ENCODE results near the gene LPAR1.

LPAR1 gene

GRCh38 chr9:110968096-110968495, 70.2 kb downstream of the LPAR1 start:
- no peaks in the 10 kb centered on the region for H3K36me3 ChIP-seq (ENCODE audit: control insufficient read depth, insufficient read depth, low read length)
- no peak overlapping the region for H3K4me3 ChIP-seq (ENCODE audit: insufficient read depth, low read depth, low read length)
- WGBS, 2 experiments, result 86 to 94% methylated on average over 4 of the region's 4 CpGs
- H3K27me3 ChIP-seq (ENCODE audit: control insufficient read depth, insufficient read depth, low read length, poor library complexity, severe bottlenecking), result no peaks in the 10 kb centered on the region
- no peaks in the 10 kb centered on the region for H3K4me1 ChIP-seq (ENCODE audit: control insufficient read depth, insufficient read depth, low read length)
- no peaks in the 10 kb centered on the region for H3K9me3 ChIP-seq (ENCODE audit: control insufficient read depth, low read length)
- H3K27ac ChIP-seq (ENCODE audit: insufficient read depth, low read depth, low read length, poor library complexity, severe bottlenecking), result no peak overlapping the region

GRCh38 chr9:110967196-110967595, 71.1 kb downstream of the LPAR1 start:
- H3K4me1 ChIP-seq (ENCODE audit: control insufficient read depth, insufficient read depth, low read length), result no peaks in the 10 kb centered on the region
- H3K4me3 ChIP-seq (ENCODE audit: insufficient read depth, low read depth, low read length), result no peak overlapping the region
- WGBS, 2 experiments, result 81 to 89% methylated on average over 1 of the region's 2 CpGs
- H3K27ac ChIP-seq (ENCODE audit: insufficient read depth, low read depth, low read length, poor library complexity, severe bottlenecking), result no peak overlapping the region
- no peaks in the 10 kb centered on the region for H3K27me3 ChIP-seq (ENCODE audit: control insufficient read depth, insufficient read depth, low read length, poor library complexity, severe bottlenecking)
- no peaks in the 10 kb centered on the region for H3K9me3 ChIP-seq (ENCODE audit: control insufficient read depth, low read length)
- H3K36me3 ChIP-seq (ENCODE audit: control insufficient read depth, insufficient read depth, low read length), result no peaks in the 10 kb centered on the region

- H3K9me3 ChIP-seq (ENCODE audit: control insufficient read depth, low read length), result peaks cover 5% of the 10 kb centered on the region
- H3K27ac ChIP-seq (ENCODE audit: insufficient read depth, low read depth, low read length, poor library complexity, severe bottlenecking), result no peak overlapping the region
- H3K4me3 ChIP-seq (ENCODE audit: insufficient read depth, low read depth, low read length), result no peak overlapping the region
- no peaks in the 10 kb centered on the region for H3K27me3 ChIP-seq (ENCODE audit: control insufficient read depth, insufficient read depth, low read length, poor library complexity, severe bottlenecking)
- WGBS, 2 experiments, result 100% methylated on average over 2 of the region's 2 CpGs; no CpG with 5 or more reads in 1 of the 2 experiments
- no peaks in the 10 kb centered on the region for H3K36me3 ChIP-seq (ENCODE audit: control insufficient read depth, insufficient read depth, low read length)
- no peaks in the 10 kb centered on the region for H3K4me1 ChIP-seq (ENCODE audit: control insufficient read depth, insufficient read depth, low read length)
Measured at GRCh38 chr9:110960288-110960687, 78.0 kb downstream of the LPAR1 start.

GRCh38 chr9:110958847-110959246, 79.4 kb downstream of the LPAR1 start:
- Histone ChIP-seq H3K27me3 (ENCODE audit: control insufficient read depth, insufficient read depth, low read length, poor library complexity, severe bottlenecking) (no peaks in the 10 kb centered on the region), H3K9me3 (ENCODE audit: control insufficient read depth, low read length) (peaks cover 5% of the 10 kb centered on the region), H3K4me1 (ENCODE audit: control insufficient read depth, insufficient read depth, low read length) (no peaks in the 10 kb centered on the region), H3K36me3 (ENCODE audit: control insufficient read depth, insufficient read depth, low read length) (no peaks in the 10 kb centered on the region), H3K4me3 (ENCODE audit: insufficient read depth, low read depth, low read length) (no peak overlapping the region), H3K27ac (ENCODE audit: insufficient read depth, low read depth, low read length, poor library complexity, severe bottlenecking) (no peak overlapping the region)
- 80% methylated on average over 1 of the region's 1 CpG; no CpG with 5 or more reads in 1 of the 2 experiments for WGBS, 2 experiments

GRCh38 chr9:110954822-110955291, 83.4 kb downstream of the LPAR1 start:
- Histone ChIP-seq H3K4me1 (ENCODE audit: control insufficient read depth, insufficient read depth, low read length) (no peaks in the 10 kb centered on the region), H3K9me3 (ENCODE audit: control insufficient read depth, low read length) (peaks cover 5% of the 10 kb centered on the region), H3K4me3 (ENCODE audit: insufficient read depth, low read depth, low read length) (no peak overlapping the region), H3K27me3 (ENCODE audit: control insufficient read depth, insufficient read depth, low read length, poor library complexity, severe bottlenecking) (no peaks in the 10 kb centered on the region), H3K36me3 (ENCODE audit: control insufficient read depth, insufficient read depth, low read length) (no peaks in the 10 kb centered on the region), H3K27ac (ENCODE audit: insufficient read depth, low read depth, low read length, poor library complexity, severe bottlenecking) (no peak overlapping the region)
- 80 to 100% methylated on average over 1 of the region's 1 CpG for WGBS, 2 experiments

- Histone ChIP-seq H3K9me3 (ENCODE audit: control insufficient read depth, low read length) (peaks cover 2% of the 10 kb centered on the region), H3K36me3 (ENCODE audit: control insufficient read depth, insufficient read depth, low read length) (no peaks in the 10 kb centered on the region), H3K27ac (ENCODE audit: insufficient read depth, low read depth, low read length, poor library complexity, severe bottlenecking) (no peak overlapping the region), H3K4me3 (ENCODE audit: insufficient read depth, low read depth, low read length) (no peak overlapping the region), H3K4me1 (ENCODE audit: control insufficient read depth, insufficient read depth, low read length) (no peaks in the 10 kb centered on the region), H3K27me3 (ENCODE audit: control insufficient read depth, insufficient read depth, low read length, poor library complexity, severe bottlenecking) (no peaks in the 10 kb centered on the region)
- WGBS, 2 experiments, result 83 to 92% methylated on average over 4 of the region's 4 CpGs
Measured at GRCh38 chr9:110952540-110952859, 85.8 kb downstream of the LPAR1 start.

- H3K27me3 ChIP-seq (ENCODE audit: control insufficient read depth, insufficient read depth, low read length, poor library complexity, severe bottlenecking), result no peaks in the 10 kb centered on the region
- WGBS, 2 experiments, result 81 to 83% methylated on average over 4 of the region's 4 CpGs
- H3K36me3 ChIP-seq (ENCODE audit: control insufficient read depth, insufficient read depth, low read length), result no peaks in the 10 kb centered on the region
- H3K4me1 ChIP-seq (ENCODE audit: control insufficient read depth, insufficient read depth, low read length), result no peaks in the 10 kb centered on the region
- H3K9me3 ChIP-seq (ENCODE audit: control insufficient read depth, low read length), result no peaks in the 10 kb centered on the region
- no peak overlapping the region for H3K4me3 ChIP-seq (ENCODE audit: insufficient read depth, low read depth, low read length)
- H3K27ac ChIP-seq (ENCODE audit: insufficient read depth, low read depth, low read length, poor library complexity, severe bottlenecking), result no peak overlapping the region
Measured at GRCh38 chr9:110951805-110952539, 86.3 kb downstream of the LPAR1 start.

GRCh38 chr9:110950041-110950645, 88.1 kb downstream of the LPAR1 start:
- Histone ChIP-seq H3K4me1 (ENCODE audit: control insufficient read depth, insufficient read depth, low read length) (no peaks in the 10 kb centered on the region), H3K27ac (ENCODE audit: insufficient read depth, low read depth, low read length, poor library complexity, severe bottlenecking) (no peak overlapping the region), H3K27me3 (ENCODE audit: control insufficient read depth, insufficient read depth, low read length, poor library complexity, severe bottlenecking) (no peaks in the 10 kb centered on the region), H3K9me3 (ENCODE audit: control insufficient read depth, low read length) (no peaks in the 10 kb centered on the region), H3K4me3 (ENCODE audit: insufficient read depth, low read depth, low read length) (no peak overlapping the region), H3K36me3 (ENCODE audit: control insufficient read depth, insufficient read depth, low read length) (no peaks in the 10 kb centered on the region)
- WGBS, 2 experiments, result 95 to 98% methylated on average over 4 of the region's 4 CpGs

GRCh38 chr9:110949081-110949480, 89.2 kb downstream of the LPAR1 start:
- Histone ChIP-seq H3K9me3 (ENCODE audit: control insufficient read depth, low read length) (no peaks in the 10 kb centered on the region), H3K36me3 (ENCODE audit: control insufficient read depth, insufficient read depth, low read length) (no peaks in the 10 kb centered on the region), H3K27me3 (ENCODE audit: control insufficient read depth, insufficient read depth, low read length, poor library complexity, severe bottlenecking) (no peaks in the 10 kb centered on the region), H3K4me1 (ENCODE audit: control insufficient read depth, insufficient read depth, low read length) (no peaks in the 10 kb centered on the region), H3K27ac (ENCODE audit: insufficient read depth, low read depth, low read length, poor library complexity, severe bottlenecking) (no peak overlapping the region), H3K4me3 (ENCODE audit: insufficient read depth, low read depth, low read length) (no peak overlapping the region)
- WGBS, 2 experiments, result 87 to 92% methylated on average over 4 of the region's 4 CpGs

GRCh38 chr9:110947491-110948044, 90.7 kb downstream of the LPAR1 start:
- no peaks in the 10 kb centered on the region for H3K27me3 ChIP-seq (ENCODE audit: control insufficient read depth, insufficient read depth, low read length, poor library complexity, severe bottlenecking)
- H3K9me3 ChIP-seq (ENCODE audit: control insufficient read depth, low read length), result no peaks in the 10 kb centered on the region
- no peak overlapping the region for H3K4me3 ChIP-seq (ENCODE audit: insufficient read depth, low read depth, low read length)
- no peaks in the 10 kb centered on the region for H3K4me1 ChIP-seq (ENCODE audit: control insufficient read depth, insufficient read depth, low read length)
- 92 to 94% methylated on average over 5 of the region's 5 CpGs for WGBS, 2 experiments
- no peak overlapping the region for H3K27ac ChIP-seq (ENCODE audit: insufficient read depth, low read depth, low read length, poor library complexity, severe bottlenecking)
- no peaks in the 10 kb centered on the region for H3K36me3 ChIP-seq (ENCODE audit: control insufficient read depth, insufficient read depth, low read length)

Measured in ectodermal cell (in vitro differentiated cells).